ENCODE data around the gene DISP3. TPM values are rescaled to one million over a fixed set of nuclear protein-coding genes. Genes with fewer than 3 reads are reported as not detected.

Gene DISP3
- total RNA-seq, 4 donors from 2014 or later, result 0.19 TPM; not detected in 3

DNA sequence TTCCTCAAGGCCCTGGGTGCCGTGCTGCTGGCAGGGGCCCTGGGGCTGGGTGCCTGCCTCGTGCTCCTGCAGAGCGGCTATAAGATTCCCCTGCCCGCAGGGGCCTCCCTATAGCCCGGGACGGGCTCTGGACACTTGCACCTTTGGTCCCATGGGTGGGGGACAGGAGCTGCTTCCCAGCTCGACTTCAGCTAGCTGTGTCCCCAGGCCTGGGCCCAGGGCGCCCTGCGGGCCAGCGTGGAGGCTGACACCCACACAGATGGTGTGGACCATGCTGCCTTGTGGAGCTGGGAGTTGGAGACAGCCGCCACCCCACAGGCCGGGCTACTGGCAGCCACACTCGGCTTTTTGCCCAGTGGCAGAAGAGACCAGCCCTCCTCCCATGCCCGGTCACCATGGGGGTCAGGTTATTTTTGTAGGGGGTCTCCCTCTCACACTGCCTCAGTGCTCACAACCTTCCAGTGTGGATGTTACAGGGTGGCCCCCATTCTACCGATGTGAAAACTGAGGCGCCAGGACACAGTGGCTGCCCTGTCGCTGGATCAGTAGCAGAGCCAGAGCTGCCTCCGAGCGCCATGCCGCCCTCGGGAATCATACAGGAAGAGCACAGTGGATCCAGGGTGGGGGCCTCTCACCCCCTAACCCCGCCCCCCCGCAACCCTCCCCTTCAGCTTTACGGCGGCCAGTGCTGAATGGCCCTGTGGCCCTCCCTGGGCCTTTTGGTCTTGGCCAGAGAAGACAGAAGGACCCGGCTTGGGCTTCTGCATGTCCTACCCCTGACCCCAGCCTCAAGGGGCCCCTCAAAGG lies 57.8 kb downstream of the DISP3 start:
- 84 to 94% methylated on average over 6 of the region's 26 CpGs for WGBS, 2 donors (ENCODE audit: low coverage in 1 of 2)
- no peaks in the 10 kb centered on the region for H3K36me3 ChIP-seq

GRCh38 chr1:11537380-11537764 lies 58.4 kb downstream of the DISP3 start:
- TF ChIP-seq POLR2A (IDR thresholded peaks at IDR 0.05), result no peak
- TF ChIP-seq POLR2AphosphoS5 (IDR thresholded peaks at IDR 0.05), result no peak
- no peak for TF ChIP-seq EP300 (IDR thresholded peaks at IDR 0.05)
- no peak for TF ChIP-seq CTCF (IDR thresholded peaks at IDR 0.05)
- H3K9me3 ChIP-seq, result no peaks in the 10 kb centered on the region
- ATAC-seq, result no peak
- H3K4me3 ChIP-seq, result no peak overlapping the region
- H3K4me1 ChIP-seq, result no peaks in the 10 kb centered on the region
- H3K27me3 ChIP-seq, result peaks cover 84% of the 10 kb centered on the region
- no peaks in the 10 kb centered on the region for H3K36me3 ChIP-seq
- WGBS, 2 donors (ENCODE audit: low coverage in 1 of 2), result 77% methylated on average over 4 of the region's 9 CpGs; no CpG with 5 or more reads in 1 of the 2 donors
- no peak overlapping the region for H3K27ac ChIP-seq

More for the DNA sequence above, 57.8 kb downstream of the DISP3 start:
- TF ChIP-seq POLR2AphosphoS5 (IDR thresholded peaks at IDR 0.05) (no peak), CTCF (IDR thresholded peaks at IDR 0.05) (no peak), POLR2A (IDR thresholded peaks at IDR 0.05) (no peak), EP300 (IDR thresholded peaks at IDR 0.05) (no peak)
- H3K9me3 ChIP-seq, result no peaks in the 10 kb centered on the region
- H3K27ac ChIP-seq, result no peak overlapping the region
- no peak overlapping the region for H3K4me3 ChIP-seq
- H3K4me1 ChIP-seq, result no peaks in the 10 kb centered on the region
- no peak for ATAC-seq
- H3K27me3 ChIP-seq, result peaks cover 83% of the 10 kb centered on the region

DNA sequence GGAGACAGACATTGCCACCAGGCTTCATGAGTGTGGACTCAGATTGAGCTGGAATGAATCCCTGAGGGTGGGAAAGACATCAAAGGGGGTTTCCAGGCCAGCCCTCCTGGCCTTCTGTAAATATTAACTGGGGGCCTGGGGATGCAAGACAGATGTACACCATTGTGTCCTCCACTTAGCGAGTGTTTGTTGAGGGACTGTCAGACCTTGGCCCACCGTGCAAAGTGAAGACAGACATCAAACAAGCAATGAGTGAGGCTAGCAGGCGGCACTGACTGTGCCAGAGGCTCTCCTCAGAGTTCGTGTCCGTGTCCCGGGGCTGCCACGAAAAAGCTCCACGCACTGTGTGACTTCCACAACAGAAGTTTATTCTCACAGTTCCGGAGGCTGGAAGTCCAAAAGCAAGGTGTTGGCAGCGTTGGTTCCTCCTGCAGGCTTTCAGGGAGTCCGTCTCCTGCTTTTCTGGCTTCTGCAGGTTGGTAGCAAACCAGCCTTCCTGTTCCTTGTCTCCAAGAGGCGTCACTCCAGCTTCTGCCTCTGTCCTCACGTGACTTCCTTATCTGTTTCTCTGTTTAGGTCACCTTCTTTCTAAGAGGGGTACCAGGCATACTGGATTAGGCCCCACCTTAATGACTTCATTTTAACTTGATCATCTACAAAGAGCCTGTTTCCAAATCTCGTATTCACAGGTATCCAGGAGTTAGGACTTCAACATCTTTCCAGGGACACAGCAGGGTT lies 59.1 kb downstream of the DISP3 start:
- WGBS, 2 donors (ENCODE audit: low coverage in 1 of 2), result 76 to 83% methylated on average over 11 of the region's 14 CpGs

DNA sequence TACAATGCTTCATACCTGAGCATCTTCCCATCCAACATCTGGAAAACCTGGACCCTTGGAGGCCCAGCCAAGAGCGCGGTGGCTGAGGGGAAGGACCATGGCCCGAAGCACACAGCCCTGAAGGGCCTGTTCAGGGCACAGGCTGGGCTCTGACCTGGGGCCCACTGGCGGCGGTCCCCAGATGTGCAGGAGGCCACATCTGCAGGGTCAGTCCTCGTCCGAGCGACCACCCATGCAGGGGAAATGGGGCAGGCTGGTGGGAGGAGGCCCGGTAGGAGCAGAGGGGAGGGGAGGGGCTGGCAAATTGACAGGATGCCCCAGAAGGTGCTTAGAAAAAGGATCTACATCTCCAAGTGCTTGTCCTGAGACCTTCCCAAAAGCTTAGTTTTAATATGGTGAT lies 59.9 kb downstream of the DISP3 start:
- no peaks in the 10 kb centered on the region for H3K9me3 ChIP-seq
- no peak overlapping the region for H3K27ac ChIP-seq
- H3K4me1 ChIP-seq, result no peaks in the 10 kb centered on the region
- H3K27me3 ChIP-seq, result peaks cover 98% of the 10 kb centered on the region
- no peak overlapping the region for H3K4me3 ChIP-seq
- no peak for ATAC-seq
- H3K36me3 ChIP-seq, result no peaks in the 10 kb centered on the region
- 20 to 56% methylated on average over 1 of the region's 9 CpGs for WGBS, 2 donors (ENCODE audit: low coverage in 1 of 2)
- no peak for TF ChIP-seq POLR2AphosphoS5 (IDR thresholded peaks at IDR 0.05)

More for the DNA sequence above, 59.1 kb downstream of the DISP3 start:
- Histone ChIP-seq H3K36me3 (no peaks in the 10 kb centered on the region), H3K9me3 (no peaks in the 10 kb centered on the region), H3K4me3 (no peak overlapping the region), H3K27ac (no peak overlapping the region), H3K4me1 (no peaks in the 10 kb centered on the region), H3K27me3 (peaks cover 91% of the 10 kb centered on the region)
- no peak for ATAC-seq
- no peak for TF ChIP-seq EP300 (IDR thresholded peaks at IDR 0.05)
- TF ChIP-seq POLR2AphosphoS5 (IDR thresholded peaks at IDR 0.05), result no peak
- no peak for TF ChIP-seq POLR2A (IDR thresholded peaks at IDR 0.05)
- TF ChIP-seq CTCF (IDR thresholded peaks at IDR 0.05), result no peak

DNA sequence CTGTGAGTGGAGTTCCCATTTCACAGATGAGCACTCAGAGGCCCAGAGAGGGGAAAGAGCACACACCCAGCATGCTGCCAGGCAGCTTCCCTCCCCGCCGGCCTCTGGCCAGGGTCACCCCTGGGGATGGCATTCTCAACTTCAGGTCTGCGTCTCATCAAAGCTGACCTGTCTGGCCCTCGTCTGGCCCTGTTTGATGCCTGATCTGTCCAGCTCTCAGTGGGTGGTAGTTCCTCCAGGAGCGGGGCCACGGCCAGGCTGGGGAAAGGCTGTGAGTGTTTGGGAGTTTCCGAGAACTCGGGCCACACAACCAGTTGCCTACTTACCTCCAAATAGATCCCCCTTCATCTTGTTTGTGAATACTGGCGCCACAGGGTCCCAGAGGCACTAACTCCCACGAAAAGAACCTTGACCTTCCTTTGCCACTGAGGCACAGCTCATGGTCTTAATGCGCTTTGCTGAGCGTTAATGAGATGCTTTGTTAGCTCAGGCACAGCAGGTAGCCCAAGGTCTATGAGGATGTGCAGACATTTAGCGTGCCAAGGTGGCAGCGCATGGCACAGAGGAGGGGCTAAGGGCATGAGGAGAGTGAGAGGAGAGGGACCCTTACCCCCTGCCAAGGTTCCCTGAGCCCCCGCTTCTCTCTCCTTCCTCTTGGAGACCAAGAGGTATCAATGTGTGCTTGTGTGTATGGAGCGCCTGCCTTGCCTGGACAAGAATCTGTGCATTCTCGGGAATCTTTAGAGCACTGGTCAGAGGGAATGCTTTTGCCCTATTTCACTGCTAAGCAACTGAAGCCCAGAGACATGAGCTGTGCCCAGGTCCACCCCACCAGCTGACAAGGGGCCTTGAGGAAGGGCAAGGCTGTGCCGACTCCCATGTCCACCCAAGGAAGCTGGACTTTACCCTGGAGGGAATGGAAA lies 61.2 kb downstream of the DISP3 start:
- ATAC-seq, result no peak
- Histone ChIP-seq H3K9me3 (no peaks in the 10 kb centered on the region), H3K4me1 (no peaks in the 10 kb centered on the region), H3K27ac (no peak overlapping the region), H3K36me3 (no peaks in the 10 kb centered on the region), H3K4me3 (no peak overlapping the region), H3K27me3 (peaks cover 90% of the 10 kb centered on the region)
- WGBS, 2 donors (ENCODE audit: low coverage in 1 of 2), result 49 to 50% methylated on average over 3 to 8 of the region's 18 CpGs
- TF ChIP-seq EP300 (IDR thresholded peaks at IDR 0.05), result no peak
- no peak for TF ChIP-seq CTCF (IDR thresholded peaks at IDR 0.05)
- TF ChIP-seq POLR2AphosphoS5 (IDR thresholded peaks at IDR 0.05), result no peak
- no peak for TF ChIP-seq POLR2A (IDR thresholded peaks at IDR 0.05)
